PC-9 (cell line): ENCODE measurements around the gene MTFMT. TPM values are rescaled to one million over a fixed set of nuclear protein-coding genes. Genes with fewer than 3 reads are reported as not detected.
A peak's percentile ranks its signal among the peaks of the same experiment; 100 is the strongest.
"Not testable (repeated sequence)": the region's sequence is repeated elsewhere in the genome, so short reads cannot be mapped to it uniquely, and the experiment has no call there.

ENCODE experiments used
- BruUV-seq: library from RNA; stranded (reverse); fragments of 400-500 nt; replicated peaks from 2 replicates; lab custom pipeline; 2021; lab: Mats Ljungman, UMichigan
- CTCF ChIA-PET: fragments of 300-600 bp; sonication (Branson Sonifier 250); formaldehyde crosslinking; loops from one replicate; lab custom pipeline; 2022; ENCODE audit warnings: antibody characterized with exemption; lab: Charles Lee
- POLR2A ChIA-PET: fragments of 300-600 bp; sonication (Branson Sonifier 250); formaldehyde crosslinking; loops from one replicate; lab custom pipeline; 2022; ENCODE audit warnings: antibody characterized with exemption; ENCODE audit not compliant: unreplicated experiment; lab: Charles Lee
- DNase-seq, 2 experiments: peaks; one replicate each; pipeline versions ENCODE4 v3.0.0 to v3.0.0-alpha.2; 2015 to 2022; ENCODE audit warnings: mixed read lengths in 1 of 2
- H2AFZ ChIP-seq: fragments of 200-600 bp; sonication (generic); 2 replicates; pipeline ENCODE4 v1.8.1; 2017; ENCODE audit warnings: antibody characterized with exemption
- H3F3A ChIP-seq: fragments of 200-600 bp; sonication (generic); 2 replicates; pipeline ENCODE4 v1.8.1; 2017; ENCODE audit warnings: antibody characterized with exemption, mild to moderate bottlenecking, low read depth; ENCODE audit not compliant: insufficient read depth
- H3K27ac ChIP-seq: fragments of 200-600 bp; sonication (generic); 2 replicates; pipeline ENCODE4 v1.6.1; 2016; ENCODE audit warnings: mixed run types
- H3K27me3 ChIP-seq: fragments of 200-600 bp; sonication (generic); 2 replicates; pipeline ENCODE4 v1.6.1; 2016; ENCODE audit warnings: low read depth, mixed run types; ENCODE audit not compliant: insufficient read depth
- H3K36me3 ChIP-seq: fragments of 200-600 bp; sonication (generic); 2 replicates; pipeline ENCODE4 v1.6.1; 2016; ENCODE audit warnings: low read depth, mixed run types
- H3K4me1 ChIP-seq: fragments of 200-600 bp; sonication (generic); replicated peaks from 2 replicates; pipeline ENCODE4 v1.6.1; 2016; ENCODE audit warnings: mixed run types; ENCODE audit not compliant: insufficient read depth
- H3K4me2 ChIP-seq: fragments of 200-600 bp; sonication (generic); 2 replicates; pipeline ENCODE4 v1.6.1; 2017; ENCODE audit warnings: mixed run types
- H3K4me3 ChIP-seq: fragments of 200-600 bp; sonication (generic); 2 replicates; pipeline ENCODE4 v1.6.1; 2016; ENCODE audit warnings: mixed run types
- H3K79me2 ChIP-seq: fragments of 200-600 bp; sonication (generic); 2 replicates; pipeline ENCODE4 v1.6.1; 2017; ENCODE audit warnings: low read depth, mixed run types
- H3K9me2 ChIP-seq: fragments of 200-600 bp; sonication (generic); 2 replicates; pipeline ENCODE4 v1.8.1; 2017; ENCODE audit warnings: mild to moderate bottlenecking; ENCODE audit not compliant: insufficient read depth
- H3K9me3 ChIP-seq: fragments of 200-600 bp; sonication (generic); 2 replicates; pipeline ENCODE4 v1.8.1; 2016; ENCODE audit warnings: low read depth; ENCODE audit not compliant: insufficient read depth
- H4K20me1 ChIP-seq: fragments of 200-600 bp; sonication (generic); 2 replicates; pipeline ENCODE4 v1.8.1; 2017; ENCODE audit not compliant: insufficient read depth
- CTCF ChIP-seq: fragments of 200-600 bp; sonication (generic); conservative IDR thresholded peaks from 2 replicates; pipeline ENCODE4 v1.6.1; 2017; ENCODE audit warnings: mixed run types, antibody characterized with exemption, mild to moderate bottlenecking, moderate library complexity
- EZH2 ChIP-seq: fragments of 200-600 bp; sonication (generic); IDR thresholded peaks from 2 replicates; pipeline ENCODE4 v1.8.0; 2017; ENCODE audit warnings: antibody characterized with exemption, low read depth
- intact Hi-C: fragments of 100-400 bp; cut with micrococcal nuclease; formaldehyde crosslinking; loops from one replicate; pipeline ENCODE4 v1.10.0; 2022; ENCODE audit not compliant: unreplicated experiment
- total RNA-seq: library from RNA; stranded (reverse); gene quantifications from 2 replicates; pipeline ENCODE4 v1.2.3, GENCODE V29; 2021

Gene MTFMT
- total RNA-seq, 1 experiment from 2014 or later = 16.0 TPM

GRCh38 chr15:65048241-65048640 is 18.8 kb upstream of the MTFMT start:
- ChIA-PET CTCF (interaction anchor here (0.6 kb wide), 1 partner anchor 17 kb away, joined by 3 read pairs; no protein-coding TSS in a partner anchor), POLR2A (no interaction called here)
- H3K27ac ChIP-seq = no peak overlapping the region
- H3K27me3 ChIP-seq = no peaks in the 10 kb centered on the region
- H3K4me2 ChIP-seq = no peak overlapping the region
- H3K9me2 ChIP-seq = no peaks in the 10 kb centered on the region
- peaks cover 23% of the 10 kb centered on the region for H3K4me1 ChIP-seq
- no TSS peak for BruUV-seq
- H3K79me2 ChIP-seq = no peaks in the 10 kb centered on the region
- no peaks in the 10 kb centered on the region for H3K9me3 ChIP-seq
- no peaks in the 10 kb centered on the region for H3K36me3 ChIP-seq
- no peak for DNase-seq
- H3F3A ChIP-seq = peaks cover 16% of the 10 kb centered on the region
- H2AFZ ChIP-seq = no peak overlapping the region
- TF ChIP-seq EZH2 = no peak
- TF ChIP-seq CTCF = no peak
- H3K4me3 ChIP-seq = no peak overlapping the region
- no peaks in the 10 kb centered on the region for H4K20me1 ChIP-seq
- intact Hi-C loops = no loop called here

GRCh38 chr15:65044724-65045481 is 15.5 kb upstream of the MTFMT start, which contains the start of gene SLC51B:
Gene SLC51B (plus strand): TSS chr15:65045387. CDS start chr15:65050005, 4,618 bp downstream.
- Histone ChIP-seq H3K79me2 (no peaks in the 10 kb centered on the region), H3K4me2 (peak within 1 kb of the TSS; percentile 51), H3K4me3 (no peak within 1 kb of the TSS), H3K27ac (no peak within 1 kb of the TSS), H3K27me3 (no peaks in the 10 kb centered on the region), H3K9me3 (no peaks in the 10 kb centered on the region), H3K4me1 (peaks cover 23% of the 10 kb centered on the region), H2AFZ (no peak within 1 kb of the TSS), H3K9me2 (no peaks in the 10 kb centered on the region), H3F3A (peaks cover 16% of the 10 kb centered on the region), H3K36me3 (no peaks in the 10 kb centered on the region), H4K20me1 (no peaks in the 10 kb centered on the region)
- CTCF ChIA-PET = interaction anchor here (0.5 to 0.6 kb wide), 2 partner anchors 288 to 976 kb away, joined by 4 read pairs; no protein-coding TSS in a partner anchor
- POLR2A ChIA-PET = interaction anchor here (0.5 to 0.7 kb wide), 3 partner anchors 40 to 260 kb away, joined by 3 to 9 read pairs (median 7); partner anchors contain the start of gene RNU5B-1
- intact Hi-C loops = no loop called here
- peak; percentile 49 to 83 for DNase-seq
- no TSS peak for BruUV-seq
- TF ChIP-seq EZH2 (no peak), CTCF (no peak)

GRCh38 chr15:65044218-65044617 is 14.8 kb upstream of the MTFMT start:
- BruUV-seq, DNase-seq, CTCF ChIA-PET, H4K20me1 ChIP-seq, H3K27me3 ChIP-seq, intact Hi-C loops, POLR2A ChIA-PET, H2AFZ ChIP-seq, H3K9me2 ChIP-seq, H3K36me3 ChIP-seq, H3K9me3 ChIP-seq, H3K27ac ChIP-seq, H3K79me2 ChIP-seq, H3K4me3 ChIP-seq: not testable (repeated sequence)
- Histone ChIP-seq H3K4me2 (peak overlapping the region; percentile 51; the same call in 1 of the 2 replicates), H3K4me1 (peaks cover 23% of the 10 kb centered on the region), H3F3A (peaks cover 16% of the 10 kb centered on the region)
